Activated T-helper 2 cell treated with anti-CD3 and anti-CD28 coated beads, Interferon-gamma antibody, Interleukin-2, Interleukin-4, amounts not matched to agents 10 μg/mL and 5 μg/mL and 100 μg/mL, durations not matched to agents 14 hours and 24 hours and 36 hours (primary cell): Measurements from ENCODE around the gene MASP2. TPM values are rescaled to one million over a fixed set of nuclear protein-coding genes. Genes with fewer than 3 reads are reported as not detected.
A peak's percentile ranks its signal among the peaks of the same experiment; 100 is the strongest.
"Not testable (repeated sequence)": the region's sequence is repeated elsewhere in the genome, so short reads cannot be mapped to it uniquely, and the experiment has no call there.

ENCODE experiments used
- DNase-seq: peaks from one replicate; pipeline ENCODE4 v3.0.0; 2021; ENCODE audit warnings: low spot score
- H3K27ac Mint-ChIP-seq: one replicate; pipeline ENCODE4 v1.8.0; 2021; ENCODE audit warnings: mixed read lengths
- H3K27me3 Mint-ChIP-seq: one replicate; pipeline ENCODE4 v1.8.0; 2021; ENCODE audit warnings: low read depth, mixed read lengths
- H3K36me3 Mint-ChIP-seq: one replicate; pipeline ENCODE4 v1.8.0; 2021; ENCODE audit warnings: low read depth, mixed read lengths
- H3K4me1 Mint-ChIP-seq: one replicate; pipeline ENCODE4 v1.8.0; 2021; ENCODE audit warnings: low read depth, mixed read lengths
- H3K4me3 Mint-ChIP-seq: one replicate; pipeline ENCODE4 v1.8.0; 2021; ENCODE audit warnings: low read depth, mild to moderate bottlenecking, moderate library complexity, mixed read lengths
- H3K9me3 Mint-ChIP-seq: one replicate; pipeline ENCODE4 v1.8.0; 2021; ENCODE audit warnings: mixed read lengths
- intact Hi-C: fragments of 100-400 bp; cut with micrococcal nuclease; formaldehyde crosslinking; loops from one replicate; pipeline ENCODE4 v1.15.1; 2023
- total RNA-seq: library from RNA; stranded (reverse); gene quantifications from 2 replicates; pipeline ENCODE4 v1.2.3, GENCODE V29; 2022

MASP2 gene
- total RNA-seq, 1 donor from 2014 or later: 0.18 TPM

DNA sequence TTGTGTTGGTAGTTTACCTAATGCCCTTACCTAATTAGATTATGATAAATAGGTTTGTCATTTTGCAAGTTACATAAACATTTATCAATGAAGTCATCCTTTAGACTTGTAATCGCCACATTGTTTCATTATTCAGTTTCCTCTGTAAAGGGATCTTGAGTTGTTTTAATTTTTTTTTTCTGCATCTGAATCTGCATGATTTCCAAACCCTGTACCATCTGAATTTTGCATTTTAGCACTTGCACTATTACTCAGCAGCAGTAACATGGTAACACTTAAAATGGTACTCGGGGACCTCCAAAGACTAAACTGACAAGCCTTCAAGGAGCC lies 22.2 kb downstream of the MASP2 start:
- H3K4me3 Mint-ChIP-seq: no peak overlapping the region
- H3K27ac Mint-ChIP-seq: no peak overlapping the region
- intact Hi-C loops: no loop called here
- H3K9me3 Mint-ChIP-seq: no peaks in the 10 kb centered on the region
- H3K27me3 Mint-ChIP-seq: no peaks in the 10 kb centered on the region
- DNase-seq: no peak
- H3K4me1 Mint-ChIP-seq: peaks cover 10% of the 10 kb centered on the region
- H3K36me3 Mint-ChIP-seq: peaks cover 76% of the 10 kb centered on the region

DNA sequence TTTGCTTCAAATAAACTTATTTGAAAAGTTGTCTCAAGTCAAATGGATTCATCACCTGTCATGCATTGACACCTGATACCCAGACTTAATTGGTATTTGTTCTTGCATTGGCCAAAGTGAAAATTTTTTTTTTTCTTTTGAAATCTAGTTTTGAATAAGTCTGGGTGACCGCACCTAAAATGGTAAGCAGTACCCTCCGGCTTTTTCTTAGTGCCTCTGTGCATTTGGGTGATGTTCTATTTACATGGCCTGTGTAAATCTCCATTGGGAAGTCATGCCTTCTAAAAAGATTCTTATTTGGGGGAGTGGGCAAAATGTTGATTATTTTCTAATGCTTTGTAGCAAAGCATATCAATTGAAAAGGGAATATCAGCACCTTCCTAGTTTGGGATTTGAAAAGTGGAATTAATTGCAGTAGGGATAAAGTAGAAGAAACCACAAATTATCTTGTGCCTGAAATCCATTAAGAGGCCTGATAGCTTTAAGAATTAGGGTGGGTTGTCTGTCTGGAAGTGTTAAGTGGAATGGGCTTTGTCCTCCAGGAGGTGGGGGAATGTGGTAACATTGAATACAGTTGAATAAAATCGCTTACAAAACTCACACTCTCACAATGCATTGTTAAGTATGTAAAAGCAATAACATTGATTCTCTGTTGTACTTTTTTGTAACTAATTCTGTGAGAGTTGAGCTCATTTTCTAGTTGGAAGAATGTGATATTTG lies 22.7 kb downstream of the MASP2 start:
- H3K4me3 Mint-ChIP-seq: no peak overlapping the region
- H3K4me1 Mint-ChIP-seq: peaks cover 10% of the 10 kb centered on the region
- H3K27ac Mint-ChIP-seq: no peak overlapping the region
- no peaks in the 10 kb centered on the region for H3K9me3 Mint-ChIP-seq
- no peaks in the 10 kb centered on the region for H3K27me3 Mint-ChIP-seq
- intact Hi-C loops: no loop called here
- no peak for DNase-seq
- H3K36me3 Mint-ChIP-seq: peaks cover 80% of the 10 kb centered on the region

DNA sequence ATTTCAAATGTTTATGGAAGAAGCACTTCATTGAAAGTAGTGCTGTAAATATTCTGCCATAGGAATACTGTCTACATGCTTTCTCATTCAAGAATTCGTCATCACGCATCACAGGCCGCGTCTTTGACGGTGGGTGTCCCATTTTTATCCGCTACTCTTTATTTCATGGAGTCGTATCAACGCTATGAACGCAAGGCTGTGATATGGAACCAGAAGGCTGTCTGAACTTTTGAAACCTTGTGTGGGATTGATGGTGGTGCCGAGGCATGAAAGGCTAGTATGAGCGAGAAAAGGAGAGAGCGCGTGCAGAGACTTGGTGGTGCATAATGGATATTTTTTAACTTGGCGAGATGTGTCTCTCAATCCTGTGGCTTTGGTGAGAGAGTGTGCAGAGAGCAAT lies 23.8 kb downstream of the MASP2 start:
- Mint-ChIP-seq H3K27ac (no peak overlapping the region), H3K9me3 (no peaks in the 10 kb centered on the region), H3K36me3 (peaks cover 90% of the 10 kb centered on the region), H3K27me3 (no peaks in the 10 kb centered on the region), H3K4me3 (no peak overlapping the region), H3K4me1 (peaks cover 12% of the 10 kb centered on the region)
- DNase-seq: no peak
- intact Hi-C loops: no loop called here

DNA sequence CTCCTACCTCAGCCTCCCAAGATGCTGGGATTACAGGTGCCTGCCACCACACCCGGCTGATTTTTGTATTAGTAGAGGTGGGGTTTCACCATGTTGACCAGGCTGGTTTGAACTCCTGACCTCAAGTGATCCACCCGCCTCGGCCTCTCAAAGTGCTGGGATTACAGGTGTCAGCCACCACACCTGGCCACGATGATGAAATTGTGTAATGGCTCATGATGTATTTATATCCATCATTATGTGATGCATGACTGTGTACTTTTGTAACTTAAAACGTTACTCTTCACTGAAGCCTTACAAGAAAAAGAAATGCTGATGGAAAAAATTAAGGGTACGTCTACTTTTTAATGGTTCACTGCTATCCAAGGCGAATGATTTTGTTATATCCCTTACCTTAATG lies 27.1 kb downstream of the MASP2 start:
- Mint-ChIP-seq H3K27ac (no peak overlapping the region), H3K27me3 (no peaks in the 10 kb centered on the region), H3K4me1 (peaks cover 17% of the 10 kb centered on the region), H3K36me3 (peaks cover 85% of the 10 kb centered on the region), H3K4me3 (no peak overlapping the region), H3K9me3 (no peaks in the 10 kb centered on the region)
- intact Hi-C loops: loop anchor here (10.0 kb wide), 1 partner anchor 45 kb away; the partner anchor contains the start of gene SRM
- DNase-seq: no peak

DNA sequence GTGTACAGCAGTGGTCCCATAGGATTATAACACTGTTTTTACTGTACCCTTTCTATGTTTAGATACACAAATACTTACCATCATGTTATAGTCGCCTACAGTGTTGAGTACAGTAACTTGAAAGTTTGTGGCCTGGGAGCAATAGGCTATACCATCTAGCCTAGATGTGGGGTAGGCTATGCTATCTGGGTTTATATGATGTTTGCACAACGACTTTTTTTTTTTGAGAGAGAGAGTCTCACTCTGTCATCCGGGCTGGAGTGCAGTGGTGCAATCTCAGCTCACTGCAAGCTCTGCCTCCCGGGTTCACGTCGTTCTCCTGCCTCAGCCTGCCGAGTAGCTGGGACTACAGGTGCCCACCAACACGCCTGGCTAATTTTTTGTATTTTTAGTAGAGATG lies 27.7 kb downstream of the MASP2 start:
- H3K36me3 Mint-ChIP-seq: peaks cover 85% of the 10 kb centered on the region

DNA sequence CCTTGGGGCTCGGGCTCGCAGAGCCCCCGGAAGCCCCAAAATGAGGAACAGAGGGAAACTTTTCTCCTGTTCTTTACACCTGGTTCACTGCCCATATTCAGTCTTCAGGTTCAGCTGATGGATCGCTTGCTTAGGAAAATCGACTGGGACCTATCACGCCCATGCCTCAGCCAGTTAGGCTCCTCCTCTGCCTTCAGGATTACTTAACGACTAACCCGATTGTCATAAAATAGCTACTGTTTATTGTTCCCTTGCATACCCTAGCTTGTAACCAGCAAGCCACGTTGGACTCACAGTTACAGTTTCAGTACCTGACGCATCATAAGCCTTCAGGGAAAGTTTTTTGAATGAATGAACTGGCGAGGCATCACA lies 33.9 kb downstream of the MASP2 start:
- Mint-ChIP-seq H3K27ac (peak overlapping the region; percentile 87), H3K36me3 (peaks cover 41% of the 10 kb centered on the region), H3K4me1 (peaks cover 19% of the 10 kb centered on the region), H3K4me3 (peak overlapping the region; percentile 94), H3K27me3 (no peaks in the 10 kb centered on the region), H3K9me3 (no peaks in the 10 kb centered on the region)
- intact Hi-C loops: loop anchor here (2.0 to 10.0 kb wide), 3 partner anchors 52 to 516 kb away; partner anchors contain the start of genes MTOR and SRM
- DNase-seq: no peak

More for the DNA sequence above, 27.7 kb downstream of the MASP2 start:
- not testable (repeated sequence) for H3K27ac Mint-ChIP-seq, H3K27me3 Mint-ChIP-seq, H3K4me3 Mint-ChIP-seq, DNase-seq, H3K9me3 Mint-ChIP-seq
- H3K4me1 Mint-ChIP-seq: peaks cover 21% of the 10 kb centered on the region
- intact Hi-C loops: loop anchor here (10.0 kb wide), 1 partner anchor 45 kb away; the partner anchor contains the start of gene SRM

DNA sequence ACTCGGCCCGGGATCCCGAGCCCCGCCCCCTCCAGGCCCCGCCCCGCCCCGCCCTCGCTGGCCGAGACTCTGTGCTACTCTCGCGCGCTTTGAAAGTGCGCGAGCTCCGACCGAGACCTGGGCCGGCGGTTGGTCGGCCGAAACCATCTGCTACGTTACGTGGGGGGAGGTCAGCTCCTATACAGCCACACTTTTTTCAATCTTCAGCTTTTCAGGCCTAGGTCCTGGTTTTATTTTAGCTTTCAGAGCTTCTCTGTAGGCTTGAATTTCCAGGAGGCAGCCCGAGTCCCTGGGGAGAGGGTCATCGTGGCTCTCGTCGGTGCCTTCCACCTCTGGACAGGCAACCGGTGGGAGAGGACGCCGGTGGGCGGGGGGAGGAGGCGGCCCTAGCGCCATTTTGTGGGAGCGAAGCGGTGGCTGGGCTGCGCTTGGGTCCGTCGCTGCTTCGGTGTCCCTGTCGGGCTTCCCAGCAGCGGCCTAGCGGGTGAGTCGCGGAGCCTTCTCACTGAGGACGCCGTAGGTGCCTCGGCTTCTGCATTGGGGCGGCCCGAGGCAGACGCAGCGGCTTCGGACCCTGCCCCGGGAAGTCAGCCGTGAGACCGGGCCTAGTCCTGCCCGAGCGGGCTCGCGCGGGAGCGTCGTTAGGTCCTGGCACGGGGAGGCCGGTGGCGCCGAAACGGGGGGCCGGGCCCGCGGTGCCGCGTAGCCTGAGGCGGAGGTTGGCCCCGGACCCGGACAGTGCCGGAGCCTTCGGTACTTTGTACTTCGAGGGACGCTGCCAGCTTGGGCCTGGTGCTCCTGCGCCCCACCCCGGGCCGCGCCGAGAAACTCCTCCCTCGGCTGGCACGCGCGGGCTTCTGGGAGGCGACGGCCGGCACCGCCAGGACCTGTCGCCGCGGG lies 34.5 kb downstream of the MASP2 start, which contains the start of gene TARDBP:
TSS of gene TARDBP (plus strand) at position 395 of the 900 bp plus-strand sequence. CDS start 1,074 bp downstream, outside the sequence.
- Mint-ChIP-seq H3K27ac (peak within 1 kb of the TSS; percentile 98), H3K4me1 (peaks cover 19% of the 10 kb centered on the region), H3K9me3 (no peaks in the 10 kb centered on the region), H3K36me3 (peaks cover 38% of the 10 kb centered on the region), H3K27me3 (no peaks in the 10 kb centered on the region), H3K4me3 (peak within 1 kb of the TSS; percentile 94)
- peak; percentile 89 for DNase-seq
- intact Hi-C loops: loop anchor here (2.0 to 10.0 kb wide), 3 partner anchors 52 to 515 kb away; partner anchors contain the start of genes MTOR and SRM

DNA sequence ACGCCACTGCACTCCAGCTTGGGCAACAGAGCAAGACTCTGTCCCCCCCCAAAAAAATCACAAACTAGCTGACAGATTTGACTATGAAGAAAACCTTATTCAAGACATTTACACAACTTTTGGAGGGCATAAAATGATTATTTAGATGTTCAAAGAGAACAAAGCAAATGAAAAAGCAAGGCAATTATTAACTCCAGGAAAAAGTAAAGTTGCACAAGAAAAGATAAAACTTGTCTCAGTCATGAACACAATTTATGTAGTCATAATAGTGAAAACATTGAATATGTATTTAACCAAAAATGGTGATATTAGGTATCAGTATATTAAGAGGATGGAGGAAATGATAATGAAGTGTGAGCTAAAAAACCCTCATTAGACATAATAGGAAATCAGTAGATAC lies 46.5 kb downstream of the MASP2 start:
- intact Hi-C loops: no loop called here
- Mint-ChIP-seq H3K27ac (no peak overlapping the region), H3K4me1 (no peaks in the 10 kb centered on the region), H3K9me3 (no peaks in the 10 kb centered on the region), H3K4me3 (no peak overlapping the region), H3K27me3 (peaks cover 2% of the 10 kb centered on the region), H3K36me3 (no peaks in the 10 kb centered on the region)
- DNase-seq: no peak

DNA sequence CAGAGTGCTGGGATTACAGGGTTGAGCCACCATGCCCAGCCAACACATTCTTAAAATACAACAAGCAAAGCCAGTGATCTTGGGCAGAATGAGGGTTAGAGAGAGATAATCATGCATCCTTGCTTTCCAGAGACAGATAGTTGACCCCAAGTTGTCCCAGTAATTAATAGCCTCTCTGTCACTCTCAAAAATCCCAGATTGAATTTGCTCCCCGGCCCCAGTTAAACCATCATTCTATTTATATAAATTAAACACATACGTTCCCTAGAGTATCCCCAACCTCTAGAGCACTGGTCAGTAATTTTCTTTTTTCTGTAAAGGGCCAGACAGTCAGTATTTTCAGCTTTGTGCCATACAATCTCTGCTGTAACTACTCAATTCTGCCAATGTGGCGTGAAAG lies 50.9 kb downstream of the MASP2 start:
- Mint-ChIP-seq H3K27me3 (peaks cover 6% of the 10 kb centered on the region), H3K9me3 (no peaks in the 10 kb centered on the region), H3K4me3 (no peak overlapping the region), H3K4me1 (no peaks in the 10 kb centered on the region), H3K27ac (no peak overlapping the region), H3K36me3 (no peaks in the 10 kb centered on the region)
- intact Hi-C loops: no loop called here
- no peak for DNase-seq

DNA sequence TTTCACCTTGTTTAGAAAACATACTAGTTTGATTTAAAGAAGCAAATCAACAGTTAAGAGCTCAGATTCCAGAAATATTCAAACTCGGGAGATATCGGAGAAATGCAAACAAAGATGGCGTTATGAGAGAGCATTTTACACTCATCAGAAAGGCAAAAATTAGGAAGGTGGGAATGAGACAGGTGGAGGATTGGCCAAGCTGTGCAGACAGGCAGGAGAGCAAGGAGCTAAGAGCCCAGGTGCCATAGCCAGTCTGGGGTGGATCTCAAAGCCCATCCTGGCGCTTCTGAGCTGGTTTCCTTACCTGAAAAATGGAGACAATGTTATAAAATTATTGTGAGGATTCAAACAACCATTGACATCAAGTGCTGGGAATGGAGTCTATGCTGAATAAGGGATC lies 54.2 kb downstream of the MASP2 start:
- no peak for DNase-seq
- intact Hi-C loops: no loop called here
- H3K27me3 Mint-ChIP-seq: peaks cover 4% of the 10 kb centered on the region
- no peaks in the 10 kb centered on the region for H3K9me3 Mint-ChIP-seq
- no peak overlapping the region for H3K4me3 Mint-ChIP-seq
- H3K27ac Mint-ChIP-seq: no peak overlapping the region
- H3K4me1 Mint-ChIP-seq: no peaks in the 10 kb centered on the region
- no peaks in the 10 kb centered on the region for H3K36me3 Mint-ChIP-seq

DNA sequence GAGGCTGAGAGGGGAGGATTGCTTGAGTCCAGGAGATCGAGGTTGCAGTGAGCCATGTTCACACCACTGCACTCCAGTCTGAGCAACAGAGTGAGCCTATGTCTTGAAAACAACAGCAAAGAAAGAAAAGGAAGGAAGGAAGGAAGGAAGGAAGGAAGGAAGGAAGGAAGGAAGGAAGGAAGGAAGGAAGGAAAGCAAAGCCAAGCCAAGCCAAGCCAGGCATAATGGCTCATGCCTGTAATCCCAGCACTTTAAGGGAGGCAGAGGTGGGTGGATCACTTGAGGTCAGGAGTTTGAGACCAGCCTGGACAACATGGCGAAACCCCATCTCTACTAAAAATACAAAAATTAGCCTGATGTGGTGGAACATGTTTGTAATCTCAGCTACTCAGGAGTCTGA lies 55.0 kb downstream of the MASP2 start:
- H3K27me3 Mint-ChIP-seq, H3K4me1 Mint-ChIP-seq, H3K4me3 Mint-ChIP-seq, H3K9me3 Mint-ChIP-seq, DNase-seq, H3K36me3 Mint-ChIP-seq, intact Hi-C loops, H3K27ac Mint-ChIP-seq: not testable (repeated sequence)

DNA sequence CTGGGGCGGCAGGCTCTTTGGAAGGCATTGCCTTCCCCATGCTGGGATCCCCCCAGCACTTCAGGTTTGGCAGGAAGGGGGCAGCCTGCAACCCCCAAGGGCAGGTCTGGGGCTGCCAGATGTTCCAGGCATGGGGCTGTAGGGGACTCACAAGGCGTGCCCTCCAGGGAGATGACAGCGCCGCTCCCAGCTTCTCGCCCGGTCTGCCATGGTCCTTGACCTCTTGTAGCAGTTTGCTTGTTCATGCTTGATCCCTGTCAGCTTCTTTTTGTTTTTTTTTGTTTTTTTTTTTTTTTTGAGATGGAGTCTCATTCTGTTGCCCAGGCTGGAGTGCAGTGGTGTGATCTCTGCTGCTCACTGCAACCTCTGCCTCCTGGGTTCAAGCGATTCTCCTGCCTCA lies 56.2 kb downstream of the MASP2 start:
- peaks cover 8% of the 10 kb centered on the region for H3K27me3 Mint-ChIP-seq
- H3K4me3 Mint-ChIP-seq: no peak overlapping the region

More for the DNA sequence above, 56.2 kb downstream of the MASP2 start:
- Mint-ChIP-seq H3K36me3 (no peaks in the 10 kb centered on the region), H3K9me3 (no peaks in the 10 kb centered on the region), H3K27ac (no peak overlapping the region), H3K4me1 (peaks cover 9% of the 10 kb centered on the region)
- intact Hi-C loops: no loop called here
- DNase-seq: no peak
